CD4-positive, alpha-beta T cell treated with Interleukin-12 subunit alpha and Interleukin-12 subunit beta, for 1 hour (primary cell): ENCODE measurements around the gene EDEM3.
"Not testable (repeated sequence)": the region's sequence is repeated elsewhere in the genome, so short reads cannot be mapped to it uniquely, and the experiment has no call there.

Experiments
- DNase-seq: peaks from one replicate; pipeline ENCODE4 v3.0.0-alpha.2; 2020

Gene EDEM3

GRCh38 chr1:184724843-184725242, 29.8 kb downstream of the EDEM3 start:
- DNase-seq = no peak

GRCh38 chr1:184716158-184716557, 38.5 kb downstream of the EDEM3 start:
- DNase-seq = no peak

- no peak for DNase-seq
Measured at GRCh38 chr1:184709418-184709817, 45.2 kb downstream of the EDEM3 start.

- DNase-seq = no peak
Measured at GRCh38 chr1:184708084-184708676, 46.5 kb downstream of the EDEM3 start.

GRCh38 chr1:184705271-184705670, 49.4 kb downstream of the EDEM3 start:
- DNase-seq = no peak

- no peak for DNase-seq
Measured at GRCh38 chr1:184701816-184702215, 52.8 kb downstream of the EDEM3 start.

- no peak for DNase-seq
Measured at GRCh38 chr1:184698969-184699368, 55.7 kb downstream of the EDEM3 start.

- no peak for DNase-seq
Measured at GRCh38 chr1:184698016-184698415, 56.6 kb downstream of the EDEM3 start.

GRCh38 chr1:184696403-184696802, 58.3 kb downstream of the EDEM3 start:
- no peak for DNase-seq

- no peak for DNase-seq
Measured at GRCh38 chr1:184695023-184695422, 59.6 kb downstream of the EDEM3 start.

GRCh38 chr1:184693011-184693410, 61.6 kb downstream of the EDEM3 start:
- DNase-seq = no peak

- no peak for DNase-seq
Measured at GRCh38 chr1:184691719-184692324, 62.8 kb downstream of the EDEM3 start.

- DNase-seq = no peak
Measured at GRCh38 chr1:184686540-184686939, 68.1 kb downstream of the EDEM3 start.

- DNase-seq = no peak
Measured at GRCh38 chr1:184685116-184685515, 69.5 kb downstream of the EDEM3 start.

GRCh38 chr1:184684285-184685074, 70.2 kb downstream of the EDEM3 start:
- DNase-seq = no peak

GRCh38 chr1:184682956-184683355, 71.7 kb downstream of the EDEM3 start:
- DNase-seq = no peak

GRCh38 chr1:184680611-184681225, 73.9 kb downstream of the EDEM3 start:
- DNase-seq = not testable (repeated sequence)

GRCh38 chr1:184679472-184679871, 75.2 kb downstream of the EDEM3 start:
- DNase-seq = not testable (repeated sequence)

- DNase-seq = no peak
Measured at GRCh38 chr1:184677344-184677743, 77.3 kb downstream of the EDEM3 start.

- DNase-seq = no peak
Measured at GRCh38 chr1:184673305-184673704, 81.4 kb downstream of the EDEM3 start.

- no peak for DNase-seq
Measured at GRCh38 chr1:184672013-184672726, 82.5 kb downstream of the EDEM3 start.

- no peak for DNase-seq
Measured at GRCh38 chr1:184669391-184669790, 85.3 kb downstream of the EDEM3 start.

- no peak for DNase-seq
Measured at GRCh38 chr1:184665360-184665759, 89.3 kb downstream of the EDEM3 start.
